Sigmoid colon (tissue), 7 donors: ENCODE measurements around the gene SCTR. TPM values are rescaled to one million over a fixed set of nuclear protein-coding genes. Genes with fewer than 3 reads are reported as not detected.

Source experiments
- DNase-seq: peaks from one replicate; pipeline ENCODE4 v3.0.0-alpha.2; 2019
- H3K27ac ChIP-seq, 4 donors: fragments of 200-600 bp; sonication (generic); one replicate each; pipeline ENCODE4 v1.5.1; 2016 to 2019; ENCODE audit warnings: mild to moderate bottlenecking in 1 of 4
- H3K27me3 ChIP-seq, 3 donors: fragments of 200-600 bp; sonication (generic); one replicate each; pipeline ENCODE4 v1.5.1; 2019; ENCODE audit warnings: mild to moderate bottlenecking in 1 of 3
- H3K36me3 ChIP-seq, 4 donors: fragments of 200-600 bp; sonication (generic); one replicate each; pipeline ENCODE4 v1.5.1; 2016 to 2019
- H3K4me1 ChIP-seq, 4 donors: fragments of 200-600 bp; sonication (generic); one replicate each; pipeline ENCODE4 v1.5.1; 2017 to 2019
- H3K4me3 ChIP-seq, 4 donors: fragments of 200-600 bp; sonication (generic); one replicate each; pipeline ENCODE4 v1.5.1; 2017 to 2019; ENCODE audit warnings: mild to moderate bottlenecking in 2 of 4, moderate library complexity in 1 of 4
- H3K9me3 ChIP-seq, 4 donors: fragments of 200-600 bp in 3 of 4; sonication (generic) in 3 of 4; one replicate each; pipeline versions ENCODE4 v1.5.1 to v1.6.1; 2013 to 2019
- EP300 ChIP-seq, 4 donors: sonication (generic); formaldehyde crosslinking; IDR thresholded peaks; one replicate each; pipeline ENCODE4 v1.6.1; 2017; ENCODE audit warnings: antibody characterized with exemption in 4 of 4
- POLR2A ChIP-seq, 2 donors: fragments of 450-650 bp; IDR thresholded peaks; one replicate each; pipeline ENCODE4 v1.6.1; 2016; ENCODE audit warnings: antibody characterized with exemption in 2 of 2, mild to moderate bottlenecking in 2 of 2, moderate library complexity in 2 of 2
- POLR2AphosphoS5 ChIP-seq, 4 donors: sonication (generic); formaldehyde crosslinking; IDR thresholded peaks; one replicate each; pipeline ENCODE4 v1.6.1; 2017; ENCODE audit warnings: antibody characterized with exemption in 4 of 4
- WGBS, 2 donors: extraction: QIAGEN DNeasy Blood & Tissue Kit; methylation state at CpG; one replicate each; pipeline ENCODE4 v1.1.7; 2013; 5-methylcytosine and 5-hydroxymethylcytosine counted together
- intact Hi-C: fragments of 100-400 bp; cut with DNase I; formaldehyde crosslinking; loops from one replicate; pipeline ENCODE4 v1.15.1; 2023
- polyA plus RNA-seq, 3 donors: library from polyadenylated mRNA; stranded (reverse); fragments of 200-250 nt; gene quantifications; one replicate each; pipeline ENCODE4 v1.2.3, GENCODE V29; 2013
- total RNA-seq, 4 donors: library from RNA; depleted of rRNA; stranded (reverse); fragments of >200 nt; gene quantifications; one replicate each; pipeline ENCODE4 v1.1.0, GENCODE V29; 2016
- TF ChIP-seq, protein P1 (sequence below), 4 experiments: fragments of 450-650 bp in 3 of 4; fragments of 200-600 bp in 1 of 4; IDR thresholded peaks; one replicate each; pipeline ENCODE4 v1.5.1; 2016 to 2019; ENCODE audit warnings: antibody characterized with exemption in 4 of 4, mild to moderate bottlenecking in 3 of 4, moderate library complexity in 2 of 4
- donor health status: healthy with polysubstance abuse.
- donor health status: Bipolar disorder and iron deficiency.
- donor health status: healthy.

SCTR gene
- total and polyA plus RNA-seq, 7 donors = 0.16 TPM; not detected in 6

DNA sequence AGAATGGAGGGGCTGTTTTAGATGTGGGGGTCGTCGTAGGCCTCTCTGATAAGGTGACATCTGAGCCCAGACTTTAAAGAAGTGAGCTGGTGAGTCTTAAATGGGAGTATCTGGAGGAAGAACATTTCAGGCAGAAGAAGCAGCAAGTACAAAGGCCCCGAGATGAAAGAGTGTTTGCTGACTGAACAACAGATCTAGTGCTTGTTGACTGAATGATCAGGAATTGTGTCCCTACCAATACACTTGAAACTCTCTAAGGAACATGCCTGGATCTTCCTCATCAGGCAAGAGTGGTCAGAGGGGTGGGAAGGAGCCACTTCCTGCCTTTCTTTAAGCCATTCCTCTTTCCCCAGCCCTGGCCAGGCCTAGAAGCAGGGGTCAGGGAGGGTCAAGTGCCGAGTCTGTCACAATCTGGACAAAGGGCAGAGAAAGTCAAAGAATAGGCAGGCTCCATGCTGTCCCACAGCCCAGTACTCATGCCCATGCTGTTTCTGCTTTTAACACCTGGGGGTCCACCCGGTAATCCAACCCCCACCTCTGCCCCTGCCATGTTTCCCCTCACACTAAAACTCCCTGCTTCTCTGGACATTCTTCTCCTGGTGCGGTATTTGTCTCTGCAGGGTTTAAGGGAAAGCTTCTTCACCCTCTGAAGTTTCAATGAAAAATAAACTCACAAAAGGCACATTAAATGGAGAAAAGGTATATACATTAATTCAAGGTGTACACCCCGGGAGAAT lies 95.6 kb downstream of the SCTR start:
- Histone ChIP-seq H3K27me3 (peaks cover 0 to 4% (median 0%) of the 10 kb centered on the region in 3 donors), H3K9me3 (no peaks in the 10 kb centered on the region), H3K36me3 (no peaks in the 10 kb centered on the region), H3K4me1 (peaks cover 0 to 20% (median 13%) of the 10 kb centered on the region in 4 donors), H3K27ac (peak overlapping the region in 1 of 4 donors; percentile 0), H3K4me3 (no peak overlapping the region)
- intact Hi-C loops = no loop called here
- no peak for DNase-seq
- 78 to 88% methylated on average over 7 of the region's 7 CpGs for WGBS, 2 donors
- TF ChIP-seq POLR2A (IDR thresholded peaks at IDR 0.05) (no peak), EP300 (IDR thresholded peaks at IDR 0.05) (no peak), POLR2AphosphoS5 (IDR thresholded peaks at IDR 0.05) (no peak)
- TF ChIP-seq, protein P1, sequence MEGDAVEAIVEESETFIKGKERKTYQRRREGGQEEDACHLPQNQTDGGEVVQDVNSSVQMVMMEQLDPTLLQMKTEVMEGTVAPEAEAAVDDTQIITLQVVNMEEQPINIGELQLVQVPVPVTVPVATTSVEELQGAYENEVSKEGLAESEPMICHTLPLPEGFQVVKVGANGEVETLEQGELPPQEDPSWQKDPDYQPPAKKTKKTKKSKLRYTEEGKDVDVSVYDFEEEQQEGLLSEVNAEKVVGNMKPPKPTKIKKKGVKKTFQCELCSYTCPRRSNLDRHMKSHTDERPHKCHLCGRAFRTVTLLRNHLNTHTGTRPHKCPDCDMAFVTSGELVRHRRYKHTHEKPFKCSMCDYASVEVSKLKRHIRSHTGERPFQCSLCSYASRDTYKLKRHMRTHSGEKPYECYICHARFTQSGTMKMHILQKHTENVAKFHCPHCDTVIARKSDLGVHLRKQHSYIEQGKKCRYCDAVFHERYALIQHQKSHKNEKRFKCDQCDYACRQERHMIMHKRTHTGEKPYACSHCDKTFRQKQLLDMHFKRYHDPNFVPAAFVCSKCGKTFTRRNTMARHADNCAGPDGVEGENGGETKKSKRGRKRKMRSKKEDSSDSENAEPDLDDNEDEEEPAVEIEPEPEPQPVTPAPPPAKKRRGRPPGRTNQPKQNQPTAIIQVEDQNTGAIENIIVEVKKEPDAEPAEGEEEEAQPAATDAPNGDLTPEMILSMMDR (IDR thresholded peaks at IDR 0.05) = no peak

DNA sequence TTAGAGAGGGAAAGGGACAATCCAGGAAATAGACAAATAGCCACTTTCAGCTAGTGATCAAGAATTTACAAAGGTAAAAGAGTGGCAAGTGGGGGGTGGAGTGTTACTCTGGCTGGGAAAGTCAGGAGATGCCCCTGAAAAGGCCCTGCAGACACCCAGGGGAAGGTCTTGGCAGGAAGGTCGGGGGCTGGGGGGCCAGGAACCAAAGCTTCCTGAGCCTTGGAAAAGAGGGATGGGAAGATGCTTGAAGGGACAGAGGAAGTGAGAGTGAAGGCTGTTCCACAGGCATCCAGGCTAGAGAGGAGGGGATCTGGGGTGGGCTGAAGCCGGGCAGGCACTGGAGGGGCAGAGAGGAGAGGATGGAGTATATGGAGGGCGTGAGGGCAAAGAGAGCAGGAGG lies 96.5 kb downstream of the SCTR start:
- H3K36me3 ChIP-seq = no peaks in the 10 kb centered on the region
- no peak for TF ChIP-seq EP300 (IDR thresholded peaks at IDR 0.05)
- TF ChIP-seq POLR2AphosphoS5 (IDR thresholded peaks at IDR 0.05) = no peak
- TF ChIP-seq, protein P1 (IDR thresholded peaks at IDR 0.05) = no peak
- TF ChIP-seq POLR2A (IDR thresholded peaks at IDR 0.05) = no peak
- H3K4me3 ChIP-seq = no peak overlapping the region
- intact Hi-C loops = no loop called here
- 84% methylated on average over 3 of the region's 3 CpGs for WGBS, 2 donors
- H3K27ac ChIP-seq = no peak overlapping the region
- H3K27me3 ChIP-seq = peaks cover 0 to 4% (median 0%) of the 10 kb centered on the region in 3 donors
- no peaks in the 10 kb centered on the region for H3K9me3 ChIP-seq
- peaks cover 0 to 19% (median 13%) of the 10 kb centered on the region in 4 donors for H3K4me1 ChIP-seq
- no peak for DNase-seq

DNA sequence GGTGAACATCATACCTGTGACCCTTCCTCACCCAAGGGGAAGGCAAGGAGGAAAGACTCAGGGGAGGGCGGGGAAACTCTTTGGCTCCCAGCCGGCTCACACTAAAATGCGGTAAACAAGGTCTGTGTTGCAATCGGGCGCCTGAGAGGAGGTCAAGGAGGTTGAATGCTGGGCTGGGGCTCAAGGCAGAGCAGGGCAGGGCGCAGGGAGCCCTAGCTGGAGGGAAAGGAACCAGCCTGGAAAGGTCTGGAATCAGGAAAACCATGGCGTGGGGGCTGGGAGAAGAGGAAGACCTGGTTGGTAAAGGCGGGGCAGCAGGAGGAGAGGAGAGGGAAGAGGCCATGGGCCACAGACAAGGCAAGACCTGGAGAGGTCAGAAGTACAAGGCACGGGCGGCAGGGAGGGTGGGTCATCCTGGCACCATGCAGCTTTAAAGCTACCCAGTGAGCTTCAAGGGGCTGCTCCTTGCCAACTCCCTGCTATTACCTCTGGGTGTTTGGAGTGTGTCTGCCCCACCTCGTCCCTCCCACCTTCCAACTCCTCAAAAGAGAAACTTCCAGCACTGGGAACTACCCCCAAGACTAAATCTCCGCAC lies 97.4 kb downstream of the SCTR start:
- DNase-seq = peak; percentile 78
- no peaks in the 10 kb centered on the region for H3K9me3 ChIP-seq
- intact Hi-C loops = no loop called here
- no peaks in the 10 kb centered on the region for H3K36me3 ChIP-seq
- no peak overlapping the region for H3K4me3 ChIP-seq
- peaks cover 0 to 10% (median 5%) of the 10 kb centered on the region in 4 donors for H3K4me1 ChIP-seq
- peaks cover 0 to 2% (median 0%) of the 10 kb centered on the region in 3 donors for H3K27me3 ChIP-seq
- no peak for TF ChIP-seq POLR2A (IDR thresholded peaks at IDR 0.05)
- TF ChIP-seq POLR2AphosphoS5 (IDR thresholded peaks at IDR 0.05) = no peak
- no peak for TF ChIP-seq EP300 (IDR thresholded peaks at IDR 0.05)
- TF ChIP-seq, protein P1 (IDR thresholded peaks at IDR 0.05) = no peak
- 13 to 58% methylated on average over 12 of the region's 12 CpGs for WGBS, 2 donors
- H3K27ac ChIP-seq = no peak overlapping the region

DNA sequence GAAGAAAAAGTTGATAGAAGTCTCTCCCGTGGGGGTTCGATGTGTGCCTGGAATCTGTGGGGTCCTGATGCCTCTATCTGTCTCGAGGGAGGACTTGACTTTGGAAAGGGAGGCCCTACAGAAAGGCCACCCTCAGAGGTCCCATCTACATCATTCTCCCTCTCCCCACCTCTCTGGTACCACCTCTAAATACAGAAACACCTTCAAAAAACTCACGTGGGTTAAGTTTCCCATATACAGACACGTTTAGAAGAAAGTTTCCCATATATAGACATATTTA lies 97.9 kb downstream of the SCTR start:
- intact Hi-C loops = no loop called here
- Histone ChIP-seq H3K4me3 (no peak overlapping the region), H3K27me3 (no peaks in the 10 kb centered on the region), H3K4me1 (peaks cover 0 to 4% (median 2%) of the 10 kb centered on the region in 4 donors), H3K36me3 (no peaks in the 10 kb centered on the region), H3K27ac (no peak overlapping the region), H3K9me3 (no peaks in the 10 kb centered on the region)
- TF ChIP-seq, protein P1 (IDR thresholded peaks at IDR 0.05) = no peak
- TF ChIP-seq POLR2A (IDR thresholded peaks at IDR 0.05) (no peak), EP300 (IDR thresholded peaks at IDR 0.05) (no peak), POLR2AphosphoS5 (IDR thresholded peaks at IDR 0.05) (no peak)
- no peak for DNase-seq
- WGBS, 2 donors = 9 to 40% methylated on average over 5 of the region's 5 CpGs
